CD14-positive monocyte (primary cell): ENCODE measurements around the gene SLC9A9. TPM values are rescaled to one million over a fixed set of nuclear protein-coding genes. Genes with fewer than 3 reads are reported as not detected.

Experiments
- DNase-seq, 3 donors: peaks; one replicate each; pipeline ENCODE4 v3.0.0-alpha.2; 2011 to 2022
- H2AFZ ChIP-seq: 2 replicates; pipeline ENCODE4 v1.6.0; 2012; ENCODE audit warnings: mild to moderate bottlenecking, low read depth, low read length, inconsistent platforms; ENCODE audit not compliant: insufficient read depth, poor library complexity, severe bottlenecking
- H3K27ac ChIP-seq, 2 donors: 1 replicate in 1 of 2; 2 replicates in 1 of 2; pipeline ENCODE4 v1.5.1; 2012 to 2013; ENCODE audit warnings: low read length in 2 of 2, control low read depth in 1 of 2, inconsistent platforms in 1 of 2, low read depth in 1 of 2, mild to moderate bottlenecking in 1 of 2
- H3K27me3 ChIP-seq, 2 donors: one replicate each; pipeline versions ENCODE4 v1.6.0 to v1.6.1; 2011 to 2013; ENCODE audit warnings: low read length in 2 of 2; ENCODE audit not compliant: control insufficient read depth in 2 of 2, insufficient read depth in 2 of 2
- H3K36me3 ChIP-seq, 2 donors: replicated peaks in 1 of 2; 1 replicate in 1 of 2; 2 replicates in 1 of 2; pipeline versions ENCODE4 v1.5.1 to v1.6.1; 2012 to 2013; ENCODE audit warnings: low read length in 2 of 2, control low read depth in 1 of 2, inconsistent platforms in 1 of 2, mild to moderate bottlenecking in 1 of 2; ENCODE audit not compliant: insufficient read depth in 2 of 2, control insufficient read depth in 1 of 2
- H3K4me1 ChIP-seq, 2 donors: 1 replicate in 1 of 2; 2 replicates in 1 of 2; pipeline versions ENCODE4 v1.5.1 to v1.6.1; 2012 to 2013; ENCODE audit warnings: low read length in 2 of 2, control low read depth in 1 of 2, inconsistent platforms in 1 of 2, mild to moderate bottlenecking in 1 of 2, moderate library complexity in 1 of 2; ENCODE audit not compliant: insufficient read depth in 2 of 2, control insufficient read depth in 1 of 2
- H3K4me2 ChIP-seq: replicated peaks from 2 replicates; pipeline ENCODE3; 2012; ENCODE audit warnings: low read length, moderate library complexity, mild to moderate bottlenecking; ENCODE audit not compliant: poor library complexity, severe bottlenecking; ENCODE audit errors: extremely low read depth
- H3K4me3 ChIP-seq, 3 experiments: fragments of 200-600 bp in 1 of 3; sonication (generic) in 1 of 3; replicated peaks in 1 of 3; 1 replicate in 2 of 3; 2 replicates in 1 of 3; pipeline ENCODE4 v1.5.1; 2011 to 2013; ENCODE audit warnings: low read length in 3 of 3, mild to moderate bottlenecking in 3 of 3, control low read depth in 2 of 3, low read depth in 2 of 3, inconsistent platforms in 1 of 3, moderate library complexity in 1 of 3
- H3K79me2 ChIP-seq: 2 replicates; pipeline ENCODE4 v1.6.0; 2012; ENCODE audit warnings: mild to moderate bottlenecking, control low read depth, inconsistent platforms, low read length, moderate library complexity; ENCODE audit not compliant: insufficient read depth
- H3K9ac ChIP-seq: 2 replicates; pipeline ENCODE4 v1.6.0; 2017; ENCODE audit warnings: low read length, mild to moderate bottlenecking; ENCODE audit not compliant: insufficient read depth, poor library complexity, severe bottlenecking
- H3K9me3 ChIP-seq, 2 donors: replicated peaks in 1 of 2; 1 replicate in 1 of 2; 2 replicates in 1 of 2; pipeline versions ENCODE4 v1.5.1 to v1.6.1; 2012 to 2013; ENCODE audit warnings: low read length in 2 of 2, control low read depth in 1 of 2; ENCODE audit not compliant: control insufficient read depth in 1 of 2, insufficient read depth in 1 of 2
- H4K20me1 ChIP-seq: 2 replicates; pipeline ENCODE4 v1.6.0; 2012; ENCODE audit warnings: mild to moderate bottlenecking, low read length, control low read depth, moderate library complexity; ENCODE audit not compliant: insufficient read depth
- H3K27ac Mint-ChIP-seq, 7 donors: one replicate each; pipeline ENCODE4 v1.8.0; 2020; ENCODE audit warnings: mild to moderate bottlenecking in 7 of 7, mixed read lengths in 7 of 7, moderate library complexity in 6 of 7, inconsistent platforms in 2 of 7
- H3K27me3 Mint-ChIP-seq, 3 donors: one replicate each; pipeline ENCODE4 v1.8.0; 2021 to 2022; ENCODE audit warnings: low read depth in 3 of 3, mild to moderate bottlenecking in 3 of 3, mixed read lengths in 3 of 3, moderate library complexity in 3 of 3, inconsistent platforms in 1 of 3
- H3K36me3 Mint-ChIP-seq, 2 donors: one replicate each; pipeline ENCODE4 v1.8.0; 2020; ENCODE audit warnings: mixed read lengths in 2 of 2, inconsistent platforms in 1 of 2, mild to moderate bottlenecking in 1 of 2
- H3K4me1 Mint-ChIP-seq: one replicate; pipeline ENCODE4 v1.8.0; 2020; ENCODE audit warnings: mild to moderate bottlenecking, mixed read lengths
- H3K4me3 Mint-ChIP-seq, 2 donors: one replicate each; pipeline ENCODE4 v1.8.0; 2020; ENCODE audit warnings: mild to moderate bottlenecking in 2 of 2, mixed read lengths in 2 of 2, moderate library complexity in 1 of 2
- H3K9me3 Mint-ChIP-seq, 7 donors: one replicate each; pipeline ENCODE4 v1.8.0; 2020 to 2022; ENCODE audit warnings: mixed read lengths in 7 of 7, mild to moderate bottlenecking in 6 of 7, moderate library complexity in 6 of 7, inconsistent platforms in 2 of 7
- CTCF ChIP-seq: fragments of 200-600 bp; IDR thresholded peaks from one replicate; pipeline ENCODE4 v1.8.0; 2022; ENCODE audit warnings: antibody characterized with exemption, mild to moderate bottlenecking
- WGBS: methylation state at CpG from one replicate; pipeline ENCODE4 v1.1.5; 2013; ENCODE audit warnings: missing lambda C conversion rate; ENCODE audit not compliant: insufficient coverage; 5-methylcytosine and 5-hydroxymethylcytosine counted together
- intact Hi-C, 2 donors: fragments of 100-400 bp; cut with micrococcal nuclease; formaldehyde crosslinking; loops; one replicate each; pipeline versions ENCODE4 v1.15.0 to v1.15.1; 2023
- polyA plus RNA-seq, 3 donors: library from polyadenylated mRNA; depleted of rRNA in 1 of 3; unstranded in 2 of 3; stranded (reverse) in 1 of 3; fragments of 300-500 nt in 2 of 3; fragments of >200 nt in 1 of 3; fragmentation: Illumina TruSeq in 2 of 3; gene quantifications; 1 replicate in 2 of 3; 2 replicates in 1 of 3; pipeline ENCODE4 v1.2.3, GENCODE V29; 2012 to 2021

SLC9A9 gene
- polyA plus RNA-seq, 3 donors: 14.1 to 32.8 (median 27.0) TPM

- Histone ChIP-seq H3K4me1 (peaks cover 45 to 57% of the 10 kb centered on the region in 2 donors), H3K9ac (no peak overlapping the region), H3K36me3 (no peaks in the 10 kb centered on the region), H4K20me1 (no peaks in the 10 kb centered on the region), H2AFZ (no peak overlapping the region), H3K4me2 (no peak overlapping the region), H3K27ac (peak overlapping the region; percentile 5 to 77), H3K4me3 (peak overlapping the region in 1 of 3 experiments; percentile 12), H3K9me3 (no peaks in the 10 kb centered on the region), H3K27me3 (no peaks in the 10 kb centered on the region), H3K79me2 (no peaks in the 10 kb centered on the region)
- no peak for TF ChIP-seq CTCF
- Mint-ChIP-seq H3K9me3 (peaks cover 0 to 4% (median 0%) of the 10 kb centered on the region in 7 donors), H3K27ac (peak overlapping the region in 6 of 7 donors; percentile 83 to 94 (median 93)), H3K4me1 (peaks cover 51% of the 10 kb centered on the region), H3K4me3 (no peak overlapping the region), H3K27me3 (no peaks in the 10 kb centered on the region), H3K36me3 (peaks cover 11 to 16% of the 10 kb centered on the region in 2 donors)
- no CpG with 5 or more reads among the region's 1 CpG for WGBS
- no peak for DNase-seq
- intact Hi-C loops: no loop called here
Observed at GRCh38 chr3:143430568-143430967, 417.7 kb downstream of the SLC9A9 start.

GRCh38 chr3:143429628-143430514 is 418.4 kb downstream of the SLC9A9 start:
- Mint-ChIP-seq H3K27me3 (no peaks in the 10 kb centered on the region), H3K36me3 (peaks cover 11 to 18% of the 10 kb centered on the region in 2 donors), H3K4me3 (no peak overlapping the region), H3K4me1 (peaks cover 51% of the 10 kb centered on the region), H3K9me3 (peaks cover 0 to 4% (median 0%) of the 10 kb centered on the region in 7 donors), H3K27ac (peak overlapping the region in 5 of 7 donors; percentile 8 to 94 (median 93))
- intact Hi-C loops: no loop called here
- peak overlapping the region in 1 of 2 donors; percentile 77 for H3K27ac ChIP-seq
- DNase-seq: no peak
- WGBS: 100% methylated on average over 2 of the region's 5 CpGs
- H3K79me2 ChIP-seq: no peaks in the 10 kb centered on the region
- no peaks in the 10 kb centered on the region for H3K9me3 ChIP-seq
- peaks cover 45 to 57% of the 10 kb centered on the region in 2 donors for H3K4me1 ChIP-seq
- no peaks in the 10 kb centered on the region for H3K36me3 ChIP-seq
- H3K4me3 ChIP-seq: no peak overlapping the region
- H3K9ac ChIP-seq: no peak overlapping the region
- TF ChIP-seq CTCF: no peak
- no peaks in the 10 kb centered on the region for H3K27me3 ChIP-seq
- H4K20me1 ChIP-seq: no peaks in the 10 kb centered on the region
- H2AFZ ChIP-seq: no peak overlapping the region
- H3K4me2 ChIP-seq: no peak overlapping the region
